Suprapubic skin (tissue), 4 donors: ENCODE data around the gene SCFD2. TPM values are rescaled to one million over a fixed set of nuclear protein-coding genes. Genes with fewer than 3 reads are reported as not detected.

Source experiments
- DNase-seq, 2 donors: peaks; one replicate each; pipeline ENCODE4 v3.0.0-alpha.2; 2019; ENCODE audit warnings: low spot score in 2 of 2
- H3K27ac ChIP-seq: fragments of 200-600 bp; sonication (generic); one replicate; pipeline ENCODE4 v1.5.1; 2019
- H3K27me3 ChIP-seq: fragments of 200-600 bp; sonication (generic); one replicate; pipeline ENCODE4 v1.5.1; 2019
- H3K36me3 ChIP-seq: fragments of 200-600 bp; sonication (generic); one replicate; pipeline ENCODE4 v1.5.1; 2019
- H3K4me1 ChIP-seq: fragments of 200-600 bp; sonication (generic); one replicate; pipeline ENCODE4 v1.5.1; 2019
- H3K4me3 ChIP-seq: fragments of 200-600 bp; sonication (generic); one replicate; pipeline ENCODE4 v1.5.1; 2019; ENCODE audit warnings: mild to moderate bottlenecking
- H3K9me3 ChIP-seq: fragments of 200-600 bp; sonication (generic); one replicate; pipeline ENCODE4 v1.5.1; 2019
- CTCF ChIP-seq, 2 donors: fragments of 200-600 bp in 1 of 2; fragments of 450-650 bp in 1 of 2; sonication (generic) in 1 of 2; IDR thresholded peaks; one replicate each; pipeline ENCODE4 v1.5.1; 2016 to 2019; ENCODE audit warnings: antibody characterized with exemption in 2 of 2, mild to moderate bottlenecking in 1 of 2, moderate library complexity in 1 of 2
- EP300 ChIP-seq: sonication (generic); formaldehyde crosslinking; IDR thresholded peaks from one replicate; pipeline ENCODE4 v1.6.1; 2017; ENCODE audit warnings: antibody characterized with exemption
- POLR2A ChIP-seq, 2 donors: fragments of 450-650 bp; IDR thresholded peaks; one replicate each; pipeline ENCODE4 v1.6.1; 2017; ENCODE audit warnings: antibody characterized with exemption in 2 of 2, mild to moderate bottlenecking in 2 of 2, moderate library complexity in 2 of 2
- POLR2AphosphoS5 ChIP-seq, 3 donors: sonication (generic); formaldehyde crosslinking; IDR thresholded peaks; one replicate each; pipeline ENCODE4 v1.6.1; 2017; ENCODE audit warnings: antibody characterized with exemption in 3 of 3
- WGBS: methylation state at CpG from one replicate; pipeline ENCODE4 v1.1.5; 2018; 5-methylcytosine and 5-hydroxymethylcytosine counted together
- total RNA-seq, 4 donors: library from RNA; depleted of rRNA; stranded (reverse); fragments of >200 nt; gene quantifications; one replicate each; pipeline ENCODE4 v1.1.0, GENCODE V29; 2016

Gene SCFD2
- total RNA-seq, 4 donors from 2014 or later, result 25.5 to 39.5 (median 31.9) TPM

- WGBS, result 62% methylated on average over 1 of the region's 1 CpG
- H3K9me3 ChIP-seq, result no peaks in the 10 kb centered on the region
- H3K27me3 ChIP-seq, result no peaks in the 10 kb centered on the region
- H3K4me3 ChIP-seq, result no peak overlapping the region
- H3K36me3 ChIP-seq, result peaks cover 3% of the 10 kb centered on the region
- no peak for DNase-seq
- H3K27ac ChIP-seq, result no peak overlapping the region
- H3K4me1 ChIP-seq, result peaks cover 9% of the 10 kb centered on the region
- no peak for TF ChIP-seq POLR2A (IDR thresholded peaks at IDR 0.05)
- TF ChIP-seq CTCF (IDR thresholded peaks at IDR 0.05), result no peak
- TF ChIP-seq EP300, result no peak
- TF ChIP-seq POLR2AphosphoS5 (IDR thresholded peaks at IDR 0.05), result no peak
These were observed 496.2 kb downstream of the SCFD2 start for GRCh38 chr4:52869656-52870055.

- peaks cover 11% of the 10 kb centered on the region for H3K4me1 ChIP-seq
- no peak overlapping the region for H3K4me3 ChIP-seq
- peak; percentile 68 to 81 for DNase-seq
- H3K9me3 ChIP-seq, result no peaks in the 10 kb centered on the region
- 67% methylated on average over 5 of the region's 12 CpGs for WGBS
- peaks cover 3% of the 10 kb centered on the region for H3K36me3 ChIP-seq
- no peaks in the 10 kb centered on the region for H3K27me3 ChIP-seq
- H3K27ac ChIP-seq, result no peak overlapping the region
- no peak for TF ChIP-seq EP300
- TF ChIP-seq POLR2AphosphoS5 (IDR thresholded peaks at IDR 0.05), result no peak
- TF ChIP-seq CTCF (IDR thresholded peaks at IDR 0.05), result no peak
- TF ChIP-seq POLR2A (IDR thresholded peaks at IDR 0.05), result no peak
These were observed 496.7 kb downstream of the SCFD2 start for GRCh38 chr4:52869196-52869595.

GRCh38 chr4:52868133-52868532, 497.7 kb downstream of the SCFD2 start:
- peaks cover 12% of the 10 kb centered on the region for H3K4me1 ChIP-seq
- no peak for DNase-seq
- peaks cover 3% of the 10 kb centered on the region for H3K36me3 ChIP-seq
- TF ChIP-seq EP300, result no peak
- TF ChIP-seq POLR2AphosphoS5 (IDR thresholded peaks at IDR 0.05), result no peak
- no peak for TF ChIP-seq POLR2A (IDR thresholded peaks at IDR 0.05)
- TF ChIP-seq CTCF (IDR thresholded peaks at IDR 0.05), result no peak
- no peak overlapping the region for H3K27ac ChIP-seq
- no peaks in the 10 kb centered on the region for H3K27me3 ChIP-seq
- 79% methylated on average over 8 of the region's 8 CpGs for WGBS
- H3K4me3 ChIP-seq, result no peak overlapping the region
- H3K9me3 ChIP-seq, result no peaks in the 10 kb centered on the region

- no peak overlapping the region for H3K4me3 ChIP-seq
- no peak for DNase-seq
- H3K27ac ChIP-seq, result no peak overlapping the region
- peaks cover 3% of the 10 kb centered on the region for H3K36me3 ChIP-seq
- no peak for TF ChIP-seq CTCF (IDR thresholded peaks at IDR 0.05)
- TF ChIP-seq EP300, result no peak
- TF ChIP-seq POLR2A (IDR thresholded peaks at IDR 0.05), result no peak
- no peak for TF ChIP-seq POLR2AphosphoS5 (IDR thresholded peaks at IDR 0.05)
- WGBS, result 92% methylated on average over 4 of the region's 4 CpGs
- H3K9me3 ChIP-seq, result no peaks in the 10 kb centered on the region
- H3K4me1 ChIP-seq, result peaks cover 20% of the 10 kb centered on the region
- peaks cover 7% of the 10 kb centered on the region for H3K27me3 ChIP-seq
These were observed 498.7 kb downstream of the SCFD2 start for GRCh38 chr4:52867163-52867562.

- peaks cover 22% of the 10 kb centered on the region for H3K4me1 ChIP-seq
- no peaks in the 10 kb centered on the region for H3K9me3 ChIP-seq
- DNase-seq, result no peak
- no peak overlapping the region for H3K27ac ChIP-seq
- no peak overlapping the region for H3K4me3 ChIP-seq
- WGBS, result 80% methylated on average over 4 of the region's 4 CpGs
- H3K36me3 ChIP-seq, result peaks cover 3% of the 10 kb centered on the region
- peaks cover 7% of the 10 kb centered on the region for H3K27me3 ChIP-seq
- no peak for TF ChIP-seq EP300
- TF ChIP-seq POLR2A (IDR thresholded peaks at IDR 0.05), result no peak
These were observed 499.1 kb downstream of the SCFD2 start for GRCh38 chr4:52866734-52867133.

GRCh38 chr4:52865300-52865699, 500.6 kb downstream of the SCFD2 start:
- TF ChIP-seq POLR2A (IDR thresholded peaks at IDR 0.05) (no peak), POLR2AphosphoS5 (IDR thresholded peaks at IDR 0.05) (no peak), EP300 (no peak), CTCF (IDR thresholded peaks at IDR 0.05) (no peak)

More at GRCh38 chr4:52865300-52865699, 500.6 kb downstream of the SCFD2 start:
- no peaks in the 10 kb centered on the region for H3K9me3 ChIP-seq
- no peak overlapping the region for H3K4me3 ChIP-seq
- no peak overlapping the region for H3K27ac ChIP-seq
- DNase-seq, result no peak
- peaks cover 7% of the 10 kb centered on the region for H3K27me3 ChIP-seq
- whole genome bisulfite sequencing, result 89% methylated on average over 9 of the region's 9 CpGs
- H3K36me3 ChIP-seq, result peaks cover 3% of the 10 kb centered on the region
- H3K4me1 ChIP-seq, result peaks cover 27% of the 10 kb centered on the region
